Embryonic facial prominence (tissue), 1 donor: ENCODE measurements around the gene CSF2RB.

Experiments used
- DNase-seq: peaks from one replicate; pipeline ENCODE4 v3.0.0-alpha.2; 2016; ENCODE audit errors: extremely low spot score

Gene CSF2RB

DNA sequence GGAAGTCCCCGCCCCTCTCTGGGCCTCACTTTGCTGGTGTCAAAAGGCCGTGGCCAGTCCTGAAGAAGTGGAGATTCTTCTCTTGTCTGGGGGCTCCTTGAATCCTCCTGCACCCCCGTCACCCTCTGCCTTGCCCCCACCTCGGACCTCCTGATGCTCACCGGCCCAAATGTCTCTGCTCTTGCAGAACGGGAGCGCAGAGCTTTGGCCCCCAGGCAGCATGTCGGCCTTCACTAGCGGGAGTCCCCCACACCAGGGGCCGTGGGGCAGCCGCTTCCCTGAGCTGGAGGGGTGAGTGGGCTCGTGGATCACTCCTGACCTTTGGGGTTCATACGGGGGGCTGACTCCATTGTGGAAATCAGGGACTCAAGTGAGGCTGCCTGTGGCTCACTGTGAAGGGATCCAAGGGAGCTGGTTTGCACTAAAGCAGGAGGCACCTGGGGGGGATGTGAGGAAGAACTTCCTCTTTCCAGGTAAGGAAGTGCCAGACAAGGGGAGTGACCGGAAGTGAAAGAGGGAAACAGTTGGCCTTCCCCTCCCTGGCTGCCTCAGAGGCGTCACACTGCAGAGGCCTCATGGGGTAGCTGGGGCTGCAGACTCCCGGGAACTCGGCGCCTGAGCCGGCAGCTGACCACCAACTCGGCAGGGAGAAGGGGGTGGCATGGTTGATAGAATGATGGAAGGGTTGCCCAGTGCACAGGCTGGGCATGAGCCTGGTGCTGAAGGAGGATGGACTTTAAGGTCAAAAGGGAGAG lies 23.1 kb downstream of the CSF2RB start:
- no peak for DNase-seq

DNA sequence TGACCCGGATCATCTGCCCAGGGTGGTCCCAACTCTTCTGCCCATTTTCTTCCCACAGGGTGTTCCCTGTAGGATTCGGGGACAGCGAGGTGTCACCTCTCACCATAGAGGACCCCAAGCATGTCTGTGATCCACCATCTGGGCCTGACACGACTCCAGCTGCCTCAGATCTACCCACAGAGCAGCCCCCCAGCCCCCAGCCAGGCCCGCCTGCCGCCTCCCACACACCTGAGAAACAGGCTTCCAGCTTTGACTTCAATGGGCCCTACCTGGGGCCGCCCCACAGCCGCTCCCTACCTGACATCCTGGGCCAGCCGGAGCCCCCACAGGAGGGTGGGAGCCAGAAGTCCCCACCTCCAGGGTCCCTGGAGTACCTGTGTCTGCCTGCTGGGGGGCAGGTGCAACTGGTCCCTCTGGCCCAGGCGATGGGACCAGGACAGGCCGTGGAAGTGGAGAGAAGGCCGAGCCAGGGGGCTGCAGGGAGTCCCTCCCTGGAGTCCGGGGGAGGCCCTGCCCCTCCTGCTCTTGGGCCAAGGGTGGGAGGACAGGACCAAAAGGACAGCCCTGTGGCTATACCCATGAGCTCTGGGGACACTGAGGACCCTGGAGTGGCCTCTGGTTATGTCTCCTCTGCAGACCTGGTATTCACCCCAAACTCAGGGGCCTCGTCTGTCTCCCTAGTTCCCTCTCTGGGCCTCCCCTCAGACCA lies 24.0 kb downstream of the CSF2RB start:
- DNase-seq, result no peak

DNA sequence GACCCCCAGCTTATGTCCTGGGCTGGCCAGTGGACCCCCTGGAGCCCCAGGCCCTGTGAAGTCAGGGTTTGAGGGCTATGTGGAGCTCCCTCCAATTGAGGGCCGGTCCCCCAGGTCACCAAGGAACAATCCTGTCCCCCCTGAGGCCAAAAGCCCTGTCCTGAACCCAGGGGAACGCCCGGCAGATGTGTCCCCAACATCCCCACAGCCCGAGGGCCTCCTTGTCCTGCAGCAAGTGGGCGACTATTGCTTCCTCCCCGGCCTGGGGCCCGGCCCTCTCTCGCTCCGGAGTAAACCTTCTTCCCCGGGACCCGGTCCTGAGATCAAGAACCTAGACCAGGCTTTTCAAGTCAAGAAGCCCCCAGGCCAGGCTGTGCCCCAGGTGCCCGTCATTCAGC lies 24.6 kb downstream of the CSF2RB start:
- DNase-seq, result no peak

DNA sequence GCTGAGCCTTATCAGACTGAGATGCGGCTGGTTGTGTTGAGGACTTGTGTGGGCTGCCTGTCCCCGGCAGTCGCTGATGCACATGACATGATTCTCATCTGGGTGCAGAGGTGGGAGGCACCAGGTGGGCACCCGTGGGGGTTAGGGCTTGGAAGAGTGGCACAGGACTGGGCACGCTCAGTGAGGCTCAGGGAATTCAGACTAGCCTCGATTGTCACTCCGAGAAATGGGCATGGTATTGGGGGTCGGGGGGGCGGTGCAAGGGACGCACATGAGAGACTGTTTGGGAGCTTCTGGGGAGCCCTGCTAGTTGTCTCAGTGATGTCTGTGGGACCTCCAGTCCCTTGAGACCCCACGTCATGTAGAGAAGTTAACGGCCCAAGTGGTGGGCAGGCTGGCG lies 25.5 kb downstream of the CSF2RB start:
- DNase-seq, result no peak

DNA sequence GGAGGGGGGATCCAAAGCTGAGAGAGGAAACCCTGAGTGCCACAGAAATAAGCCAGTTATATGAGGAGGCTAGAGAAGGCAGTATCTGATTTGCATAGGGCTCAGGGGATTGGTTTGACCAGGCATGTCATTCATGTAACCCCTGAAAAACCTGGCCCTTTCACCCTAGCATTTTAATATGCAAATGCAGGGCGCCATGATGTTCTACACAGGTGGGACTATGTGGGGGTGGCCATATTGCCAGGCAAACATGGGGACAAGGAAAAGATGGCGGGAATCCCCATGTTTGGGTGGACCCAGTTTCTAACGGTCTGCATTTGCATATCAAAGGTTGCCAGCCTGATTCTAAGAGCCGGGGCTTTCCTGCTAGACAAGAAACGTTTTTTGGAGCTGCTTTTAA lies 27.2 kb downstream of the CSF2RB start:
- no peak for DNase-seq

DNA sequence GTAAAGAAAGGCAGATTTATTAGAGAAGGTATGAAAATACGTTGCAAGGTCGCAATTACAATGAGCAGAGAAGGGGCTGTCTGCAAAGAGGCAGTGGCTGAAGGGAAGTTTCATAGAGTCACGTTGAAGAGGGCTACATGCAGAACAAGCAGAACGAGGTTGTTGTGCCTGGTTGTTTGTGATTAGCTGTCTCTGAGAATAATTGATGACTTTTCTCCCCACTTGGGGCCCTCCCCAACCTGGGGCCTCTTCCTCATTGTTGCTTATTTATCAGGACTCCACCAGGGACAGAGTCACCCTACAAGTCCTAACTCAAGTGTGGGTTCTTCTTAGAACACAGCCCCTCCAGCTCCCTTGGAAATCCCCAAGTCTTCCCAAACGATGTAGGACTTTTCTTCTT lies 29.1 kb downstream of the CSF2RB start:
- DNase-seq, result no peak

DNA sequence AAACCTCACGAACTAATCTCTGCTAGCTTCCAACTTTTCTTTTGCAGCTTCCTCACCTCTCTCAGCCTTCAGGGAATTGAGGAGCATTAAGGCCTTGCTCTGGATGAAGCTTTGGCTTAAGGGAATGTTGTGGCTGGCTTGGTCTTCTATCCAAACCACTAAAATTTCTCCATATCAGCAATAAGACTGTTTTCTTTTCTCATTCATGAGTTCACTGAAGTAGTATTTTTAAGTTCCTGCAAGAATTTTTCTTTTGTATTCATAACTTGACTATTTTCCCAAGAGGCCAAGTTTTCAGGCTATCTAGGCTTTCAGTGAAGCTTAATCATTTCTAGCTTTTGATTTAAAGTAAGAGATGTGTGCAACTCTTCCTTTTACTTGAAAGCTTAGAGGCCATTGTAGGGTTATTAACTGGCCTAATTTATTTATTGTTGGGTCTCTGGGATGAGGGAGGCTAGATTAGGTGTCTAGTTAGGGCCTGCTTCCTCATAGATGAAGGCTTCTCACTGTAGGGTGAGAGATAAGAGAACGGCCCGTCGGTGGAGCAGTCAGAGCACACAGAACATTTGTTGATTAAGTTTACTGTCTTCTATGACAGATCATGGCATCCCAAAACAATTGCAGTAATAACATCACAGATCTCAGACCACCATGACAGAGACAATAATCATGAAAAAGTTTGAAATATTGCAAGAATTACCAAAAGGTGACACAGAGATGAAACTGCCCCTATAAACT lies 33.2 kb downstream of the CSF2RB start:
- no peak for DNase-seq

DNA sequence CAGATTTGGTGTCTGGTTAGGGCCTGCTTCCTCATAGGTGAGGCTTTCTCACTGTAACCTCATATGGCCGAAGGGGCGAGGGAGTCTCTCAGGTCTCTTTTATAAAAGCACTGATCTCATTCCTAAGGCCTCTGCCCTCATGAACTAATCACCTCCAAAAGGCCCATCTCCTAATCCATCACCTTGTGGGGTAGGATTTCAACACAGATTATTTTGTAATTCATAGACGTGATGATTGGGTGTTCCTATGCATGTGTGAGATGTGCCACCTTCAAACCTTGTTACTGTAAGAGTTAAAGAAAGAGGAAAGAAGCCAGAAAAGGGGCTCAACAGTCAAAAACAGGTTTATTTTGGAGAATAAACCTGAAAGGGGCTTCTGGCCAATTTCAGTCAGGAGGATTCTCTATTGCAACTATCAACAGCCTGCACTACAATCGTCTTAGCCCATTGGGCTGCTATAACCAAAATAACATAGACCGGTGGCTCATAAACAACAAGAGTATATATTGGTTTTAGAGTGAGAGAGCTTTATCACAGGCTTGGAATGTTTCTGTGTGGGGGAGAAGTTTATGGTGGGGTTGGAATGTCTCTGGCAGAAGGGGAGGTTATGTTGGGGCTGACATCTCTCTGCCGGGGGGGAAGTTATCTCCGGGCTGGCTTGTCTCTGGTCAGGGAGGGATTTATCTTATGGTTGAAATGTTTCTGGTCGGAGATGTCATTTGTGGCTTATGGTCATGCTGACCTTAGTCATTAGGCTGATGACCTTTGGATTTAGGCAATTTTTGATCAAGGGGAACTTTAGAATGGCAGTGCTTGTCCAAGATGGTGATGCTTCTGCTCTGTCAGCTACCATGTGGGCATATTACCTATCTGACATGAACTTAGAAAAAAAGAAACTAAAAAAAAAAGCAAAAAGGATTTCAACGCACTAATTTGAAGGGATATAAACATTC lies 35.1 kb downstream of the CSF2RB start:
- no peak for DNase-seq

DNA sequence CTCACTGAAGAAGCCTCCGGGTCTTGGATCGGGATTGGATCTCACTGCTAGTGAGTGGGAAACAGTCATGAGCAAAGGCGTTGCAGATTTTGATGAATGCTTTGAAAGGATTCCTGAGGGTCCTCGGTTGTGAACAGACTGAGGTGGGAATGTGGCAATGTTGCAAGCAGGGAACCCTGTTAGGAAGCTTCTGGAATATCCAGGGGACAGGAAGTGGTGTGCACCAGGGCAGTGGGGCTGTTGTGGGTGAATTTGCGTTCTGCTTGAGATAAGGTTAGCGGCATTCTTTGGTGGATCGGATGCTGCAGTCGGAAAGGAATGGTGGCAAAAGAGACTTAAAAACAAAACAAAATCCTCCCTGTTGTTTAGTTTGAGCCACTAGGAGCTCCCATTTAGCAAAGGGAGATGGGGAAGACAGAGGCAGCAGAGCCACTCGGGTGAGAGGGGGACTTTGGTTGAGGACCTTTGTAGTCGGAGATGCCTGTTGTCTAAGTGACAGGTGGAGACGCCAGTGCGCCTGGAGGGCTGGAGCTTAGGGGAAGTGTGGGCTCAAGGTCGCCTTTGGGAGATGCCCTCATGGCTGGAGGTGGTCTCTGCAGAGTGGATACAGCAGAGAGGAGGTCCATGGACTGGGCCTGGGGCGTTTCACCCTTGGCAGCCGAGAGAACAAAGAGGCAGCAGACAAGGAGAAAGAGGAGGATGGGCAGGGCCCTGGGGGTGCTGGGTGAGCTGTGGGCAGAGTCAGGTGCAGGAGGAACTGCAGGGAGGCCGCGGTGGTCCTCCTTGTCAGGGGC lies 37.6 kb downstream of the CSF2RB start:
- DNase-seq, result no peak

DNA sequence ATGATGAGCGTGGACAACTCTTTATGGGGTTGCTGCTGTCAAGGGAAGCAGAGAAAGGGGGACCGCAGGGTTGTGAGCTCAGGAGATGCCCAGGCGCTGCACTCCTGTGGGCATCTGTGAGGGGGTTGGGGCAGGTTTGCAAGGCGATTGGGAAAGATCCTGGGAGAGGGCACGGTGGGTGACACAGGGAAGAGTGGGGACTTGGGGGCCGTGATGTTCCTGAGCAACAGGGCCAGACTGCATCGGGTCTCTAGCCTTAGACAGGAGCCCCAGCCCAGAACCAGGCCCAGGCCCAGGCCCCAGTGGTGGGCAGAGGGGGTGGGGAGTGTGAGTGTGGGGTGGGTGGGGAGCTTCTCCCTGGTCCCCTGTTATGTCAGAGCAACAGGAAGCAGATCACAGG lies 38.3 kb downstream of the CSF2RB start:
- no peak for DNase-seq

DNA sequence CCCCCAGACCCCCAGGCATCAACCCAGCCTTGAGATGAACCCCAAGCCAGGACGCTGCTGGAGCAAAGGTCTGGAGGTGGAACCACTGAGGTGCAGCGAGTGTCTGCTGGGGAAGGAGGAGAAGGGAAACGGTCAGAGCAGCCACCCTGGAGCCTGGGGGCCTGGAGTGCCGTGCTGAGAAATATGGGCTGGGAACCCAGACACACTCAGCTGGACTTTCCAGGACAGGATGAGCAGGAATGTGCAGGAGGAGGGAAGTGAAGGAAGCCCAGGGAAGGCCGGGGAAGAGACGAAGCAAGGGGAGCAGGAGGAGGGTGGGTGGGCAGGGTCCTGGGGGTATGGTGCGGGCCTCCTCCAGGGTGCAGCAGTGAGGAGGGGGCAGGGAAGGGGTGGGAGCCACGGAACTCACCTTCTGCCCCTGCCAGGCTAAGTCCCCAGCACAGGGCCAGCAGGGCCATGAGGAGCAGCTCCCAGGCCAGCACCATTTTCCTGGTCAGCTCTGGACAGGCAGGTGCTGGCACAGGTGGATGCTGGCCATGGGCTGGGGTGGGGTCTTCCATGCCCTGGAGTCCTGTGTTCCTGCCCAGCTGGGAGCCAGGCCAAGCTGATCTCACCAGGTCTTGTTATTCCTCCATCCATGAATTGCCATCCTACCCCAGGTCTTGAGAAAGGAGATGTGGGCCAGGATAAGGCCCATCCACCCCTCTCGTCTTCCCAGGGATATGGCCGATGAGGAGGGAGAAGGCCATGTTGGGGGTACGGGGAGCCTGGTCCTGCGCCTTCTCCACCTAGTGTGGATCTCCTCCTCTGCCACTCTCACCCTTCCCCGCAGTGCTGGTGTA lies 40.0 kb downstream of the CSF2RB start:
- no peak for DNase-seq

DNA sequence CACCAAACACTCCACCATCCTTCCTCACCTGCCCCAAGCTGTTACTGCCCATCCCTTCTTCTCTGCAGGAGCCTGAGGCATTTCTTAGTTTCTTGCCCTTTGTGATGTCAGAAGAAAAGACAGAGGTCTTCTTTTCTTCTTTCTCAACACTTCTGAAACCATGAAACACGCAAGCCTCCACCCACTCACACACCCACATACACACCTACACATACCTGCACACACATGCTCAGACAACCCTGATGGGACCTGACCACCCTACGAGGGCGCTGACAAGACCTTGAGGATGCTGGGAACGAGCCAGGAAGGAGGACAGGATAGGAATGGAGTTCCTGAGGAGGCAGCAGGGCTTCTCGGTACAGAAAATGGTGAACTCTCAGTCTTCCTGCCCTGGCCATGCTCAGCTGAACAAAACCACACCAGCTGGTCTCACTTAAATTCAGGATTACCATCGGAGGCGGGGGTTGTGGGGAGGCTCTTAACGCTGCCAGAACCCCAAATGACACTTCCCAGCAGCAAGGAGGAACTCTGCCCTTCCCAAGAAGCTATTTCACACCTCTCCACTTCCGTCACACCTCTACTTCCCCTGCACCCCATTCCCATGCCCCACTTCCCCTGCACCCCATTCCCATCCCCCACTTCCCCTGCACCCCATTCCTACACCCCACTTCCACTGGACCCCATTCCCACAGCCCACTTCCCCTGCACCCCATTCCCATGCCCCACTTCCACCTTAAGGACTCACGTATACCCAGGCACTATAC lies 41.0 kb downstream of the CSF2RB start:
- DNase-seq, result no peak

DNA sequence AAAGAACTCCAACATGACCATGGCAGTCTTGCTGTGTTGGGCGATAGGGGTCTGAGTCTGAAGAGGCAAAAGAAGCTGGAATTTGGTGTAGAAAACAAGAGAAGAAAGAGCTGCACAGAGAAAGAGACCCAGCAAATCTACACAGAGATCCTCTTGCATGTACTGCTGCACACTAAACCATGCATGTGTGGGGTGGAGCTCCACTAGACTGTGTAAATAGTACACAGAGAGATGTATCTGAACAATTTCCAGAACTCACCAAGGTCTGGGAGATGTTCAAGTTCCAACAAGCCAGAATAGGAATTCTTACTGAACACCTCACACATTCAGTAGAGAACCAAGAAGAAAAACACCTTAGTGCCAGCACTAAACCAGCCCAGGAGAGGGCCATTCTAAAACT lies 42.3 kb downstream of the CSF2RB start:
- DNase-seq, result no peak

DNA sequence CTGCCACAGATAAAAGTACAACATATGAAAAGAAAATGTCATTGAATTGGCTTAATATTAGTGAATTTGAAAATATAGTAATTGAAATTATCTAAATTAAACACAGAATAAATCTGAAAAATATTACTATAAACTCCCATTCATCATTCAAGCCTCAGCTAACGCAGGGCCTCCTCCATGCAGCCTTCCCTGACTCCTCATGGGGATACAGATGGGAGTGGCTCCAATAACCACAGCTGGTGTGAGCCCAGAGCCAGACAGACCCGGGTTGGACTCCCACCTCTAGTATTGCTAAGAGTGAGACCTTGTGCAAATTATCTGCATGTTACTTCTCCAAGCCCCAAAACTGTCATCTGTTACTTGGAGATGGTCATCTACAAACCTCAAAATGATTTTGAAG lies 44.9 kb downstream of the CSF2RB start:
- no peak for DNase-seq

DNA sequence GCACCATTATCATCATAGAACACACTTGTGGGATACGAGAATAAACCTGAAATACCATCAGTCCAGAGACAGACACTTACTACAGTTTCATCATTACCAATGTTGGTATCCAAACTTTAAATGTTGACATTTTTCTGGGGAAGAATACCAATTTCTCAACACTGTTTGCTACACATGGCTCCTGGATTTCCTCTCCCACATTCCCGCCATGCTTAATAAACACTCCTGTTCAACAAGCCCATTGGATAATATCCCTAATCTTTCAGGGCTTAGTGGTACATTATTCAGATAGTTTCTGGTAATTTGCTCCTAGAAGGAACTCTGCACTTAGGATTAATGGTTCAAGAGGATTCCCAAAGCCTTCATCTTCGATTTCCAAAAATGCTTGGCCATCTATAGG lies 48.2 kb downstream of the CSF2RB start:
- no peak for DNase-seq

DNA sequence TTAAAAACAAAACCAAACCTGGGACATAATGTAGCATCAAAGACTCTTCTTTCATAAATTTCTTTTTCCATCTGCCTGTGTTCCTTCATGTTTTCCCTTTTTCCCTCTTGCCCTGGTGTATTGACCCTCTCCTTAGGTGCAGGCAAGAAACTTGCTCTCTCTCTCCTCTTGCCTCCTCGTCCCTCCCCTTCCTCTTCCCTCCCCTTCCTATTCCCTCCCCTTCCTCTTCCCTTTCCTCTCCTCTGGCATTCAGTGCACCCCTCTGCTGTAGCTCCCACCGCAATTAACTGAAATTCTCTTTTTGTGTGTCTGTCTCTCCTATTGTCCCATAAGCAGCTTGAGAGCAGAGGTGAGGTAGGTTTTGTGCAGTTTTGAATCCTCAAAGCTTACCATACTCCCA lies 49.9 kb downstream of the CSF2RB start:
- DNase-seq, result no peak

DNA sequence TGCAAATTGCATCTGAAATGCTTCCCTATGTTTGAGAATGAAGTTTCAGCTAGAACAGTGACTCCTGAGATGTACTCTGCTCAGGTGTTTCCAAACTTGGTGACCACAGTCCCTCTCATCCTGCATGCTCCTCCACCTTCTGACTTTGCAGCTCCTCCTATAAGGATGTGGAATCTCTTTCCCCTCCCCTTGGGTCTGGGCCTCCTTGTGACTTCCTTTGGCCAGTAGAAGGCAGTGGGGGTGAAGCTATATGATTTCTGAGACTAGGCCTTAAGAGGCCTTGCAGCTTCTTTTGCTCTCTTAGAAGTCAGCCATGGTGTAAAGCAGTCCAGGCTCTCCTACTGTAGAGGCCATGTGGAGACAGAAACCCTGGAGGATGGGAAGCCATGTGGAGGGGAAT lies 50.7 kb downstream of the CSF2RB start:
- DNase-seq, result no peak

DNA sequence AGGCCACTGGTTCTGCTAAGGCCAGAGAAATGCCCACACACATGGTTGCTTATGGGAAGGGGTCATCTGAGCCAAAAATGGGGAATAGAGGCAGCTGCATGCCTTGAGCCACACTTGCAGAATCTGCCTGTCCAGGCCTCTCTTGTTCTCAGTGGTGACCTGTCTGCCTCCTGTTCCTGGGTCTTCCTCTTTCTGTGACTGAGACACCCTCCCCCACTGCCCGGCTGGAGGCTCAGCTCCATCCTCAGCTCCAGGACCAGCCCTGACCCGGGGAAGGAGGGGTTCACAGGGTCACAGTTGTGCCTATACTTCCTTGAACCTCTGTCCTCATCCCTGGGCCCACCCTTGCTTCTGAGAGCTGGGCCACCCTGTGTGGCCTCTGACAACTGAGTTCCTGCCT lies 52.3 kb downstream of the CSF2RB start:
- DNase-seq, result no peak

DNA sequence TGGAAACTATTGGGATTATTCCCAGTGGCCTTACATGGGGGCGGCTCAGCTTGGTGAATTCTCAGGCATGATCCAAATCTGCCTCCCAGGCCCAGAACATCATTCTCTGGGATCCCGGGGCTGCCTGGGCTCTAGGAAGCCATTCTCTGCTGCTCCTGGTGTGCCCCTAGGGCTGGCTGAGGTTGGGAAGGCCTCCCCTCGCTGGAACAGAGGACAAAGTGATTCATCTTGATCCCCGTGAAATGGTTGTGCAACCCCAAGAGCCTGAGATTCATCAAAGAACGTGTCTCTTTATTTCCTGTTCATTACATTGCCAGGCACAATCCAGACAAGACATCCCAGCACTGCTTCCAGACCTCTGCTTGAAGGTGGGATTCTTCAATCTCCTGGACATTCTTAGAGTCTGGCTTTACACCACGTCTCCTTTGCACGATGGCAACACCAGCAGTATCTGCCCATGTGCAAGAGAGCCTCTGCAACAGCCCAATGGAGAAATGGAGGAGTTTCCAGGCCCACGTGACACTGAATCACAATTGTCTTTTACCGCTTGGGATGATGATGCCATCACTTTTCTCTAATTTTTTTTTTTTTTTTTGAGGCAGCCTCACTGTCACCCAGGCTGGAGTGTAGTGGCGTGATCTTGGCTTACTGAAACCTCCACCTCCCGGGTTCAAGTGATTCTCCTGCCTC lies 53.6 kb downstream of the CSF2RB start:
- no peak for DNase-seq
